GM18861 (cell line): ENCODE results near the gene NUCB2.
A peak's percentile ranks its signal among the peaks of the same experiment; 100 is the strongest.
"Not testable (repeated sequence)": the region's sequence is repeated elsewhere in the genome, so short reads cannot be mapped to it uniquely, and the experiment has no call there.

Experiments used
- ATAC-seq: cut with Tn5 transposase; IDR thresholded peaks from one replicate; pipeline ENCODE4 v1.9.1; 2021; ENCODE audit not compliant: unreplicated experiment

NUCB2 gene

GRCh38 chr11:17276236-17277023 is at the start of gene NUCB2:
Gene NUCB2 (plus strand): TSS chr11:17276739. CDS start chr11:17295324, 18,585 bp downstream.
- peak; percentile 96 for ATAC-seq

- not testable (repeated sequence) for ATAC-seq
Observed at GRCh38 chr11:17228186-17228925, 48.2 kb upstream of the NUCB2 start.

- no peak for ATAC-seq
Observed at GRCh38 chr11:17229481-17230152, 46.9 kb upstream of the NUCB2 start.

- ATAC-seq, result peak; percentile 93
Observed at GRCh38 chr11:17230867-17231851, 45.4 kb upstream of the NUCB2 start.

GRCh38 chr11:17233101-17233500 is 43.4 kb upstream of the NUCB2 start:
- ATAC-seq, result no peak

- no peak for ATAC-seq
Observed at GRCh38 chr11:17238377-17238776, 38.2 kb upstream of the NUCB2 start.

- not testable (repeated sequence) for ATAC-seq
Observed at GRCh38 chr11:17239927-17240326, 36.6 kb upstream of the NUCB2 start.

GRCh38 chr11:17240780-17241179 is 35.8 kb upstream of the NUCB2 start:
- ATAC-seq, result no peak

- not testable (repeated sequence) for ATAC-seq
Observed at GRCh38 chr11:17242954-17243353, 33.6 kb upstream of the NUCB2 start.

GRCh38 chr11:17244046-17244445 is 32.5 kb upstream of the NUCB2 start:
- peak; percentile 99 for ATAC-seq

- no peak for ATAC-seq
Observed at GRCh38 chr11:17250561-17251350, 25.8 kb upstream of the NUCB2 start.

GRCh38 chr11:17252704-17253103 is 23.8 kb upstream of the NUCB2 start:
- ATAC-seq, result no peak

- ATAC-seq, result no peak
Observed at GRCh38 chr11:17256512-17256911, 20.0 kb upstream of the NUCB2 start.

GRCh38 chr11:17257196-17257595 is 19.3 kb upstream of the NUCB2 start:
- ATAC-seq, result no peak

- ATAC-seq, result no peak
Observed at GRCh38 chr11:17258670-17259069, 17.9 kb upstream of the NUCB2 start.

- no peak for ATAC-seq
Observed at GRCh38 chr11:17259519-17259918, 17.0 kb upstream of the NUCB2 start.

- ATAC-seq, result no peak
Observed at GRCh38 chr11:17260020-17260419, 16.5 kb upstream of the NUCB2 start.

GRCh38 chr11:17263769-17264168 is 12.8 kb upstream of the NUCB2 start:
- ATAC-seq, result no peak

- ATAC-seq, result no peak
Observed at GRCh38 chr11:17266781-17267180, 9.8 kb upstream of the NUCB2 start.

GRCh38 chr11:17267576-17267975 is 9.0 kb upstream of the NUCB2 start:
- no peak for ATAC-seq
